Measurements from ENCODE around the gene THADA.

The THADA gene

DNA sequence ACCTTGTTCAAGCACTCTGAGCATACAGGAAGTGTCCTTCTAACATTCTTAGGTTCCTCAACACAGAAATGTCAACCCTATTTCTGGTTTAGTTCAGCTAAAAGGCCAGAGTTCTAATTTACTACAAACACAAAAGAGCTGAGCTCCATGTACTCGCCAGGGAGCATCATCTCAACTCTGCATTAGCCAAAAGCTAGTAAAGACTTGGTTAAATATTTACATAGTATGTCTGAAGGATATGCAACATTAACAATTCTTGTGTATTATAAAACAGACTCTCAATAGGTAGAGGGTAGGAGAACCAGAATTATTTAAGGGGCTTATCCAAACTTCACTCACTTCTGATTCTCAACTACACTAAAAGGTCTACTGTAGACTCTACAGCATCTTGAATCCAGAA, 154.6 kb downstream of the THADA start:
- H3K27ac ChIP-seq (ENCODE audit: low read depth, low read length): no peak overlapping the region
- no peaks in the 10 kb centered on the region for H4K20me1 ChIP-seq (ENCODE audit: low read depth, low read length)
- no peaks in the 10 kb centered on the region for H3K9me3 ChIP-seq (ENCODE audit: insufficient read depth, low read length)
- H3K36me3 ChIP-seq (ENCODE audit: low read length): no peaks in the 10 kb centered on the region
- H3K4me2 ChIP-seq (ENCODE audit: low read depth, low read length, poor library complexity, severe bottlenecking): no peak overlapping the region
- H3K27me3 ChIP-seq (ENCODE audit: low read length): no peaks in the 10 kb centered on the region
- no peak overlapping the region for H2AFZ ChIP-seq (ENCODE audit: low read depth, low read length, severe bottlenecking)
- no peak for TF ChIP-seq EZH2phosphoT487 (conservative IDR thresholded peaks at IDR 0.05; ENCODE audit: low read length)
- TF ChIP-seq, protein P1, sequence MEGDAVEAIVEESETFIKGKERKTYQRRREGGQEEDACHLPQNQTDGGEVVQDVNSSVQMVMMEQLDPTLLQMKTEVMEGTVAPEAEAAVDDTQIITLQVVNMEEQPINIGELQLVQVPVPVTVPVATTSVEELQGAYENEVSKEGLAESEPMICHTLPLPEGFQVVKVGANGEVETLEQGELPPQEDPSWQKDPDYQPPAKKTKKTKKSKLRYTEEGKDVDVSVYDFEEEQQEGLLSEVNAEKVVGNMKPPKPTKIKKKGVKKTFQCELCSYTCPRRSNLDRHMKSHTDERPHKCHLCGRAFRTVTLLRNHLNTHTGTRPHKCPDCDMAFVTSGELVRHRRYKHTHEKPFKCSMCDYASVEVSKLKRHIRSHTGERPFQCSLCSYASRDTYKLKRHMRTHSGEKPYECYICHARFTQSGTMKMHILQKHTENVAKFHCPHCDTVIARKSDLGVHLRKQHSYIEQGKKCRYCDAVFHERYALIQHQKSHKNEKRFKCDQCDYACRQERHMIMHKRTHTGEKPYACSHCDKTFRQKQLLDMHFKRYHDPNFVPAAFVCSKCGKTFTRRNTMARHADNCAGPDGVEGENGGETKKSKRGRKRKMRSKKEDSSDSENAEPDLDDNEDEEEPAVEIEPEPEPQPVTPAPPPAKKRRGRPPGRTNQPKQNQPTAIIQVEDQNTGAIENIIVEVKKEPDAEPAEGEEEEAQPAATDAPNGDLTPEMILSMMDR (IDR thresholded peaks at IDR 0.05; ENCODE audit: insufficient read depth, low read length, poor library complexity, severe bottlenecking): no peak
- H3K9ac ChIP-seq (ENCODE audit: low read length): no peak overlapping the region
- no peaks in the 10 kb centered on the region for H3K9me2 ChIP-seq (replicated peaks; ENCODE audit: insufficient read depth, low read length)
- H3K79me2 ChIP-seq (ENCODE audit: insufficient read depth, low read length): no peaks in the 10 kb centered on the region
- no peak overlapping the region for H3K4me3 ChIP-seq (ENCODE audit: insufficient read depth, low read length, poor library complexity, severe bottlenecking)
- no peaks in the 10 kb centered on the region for H3F3A ChIP-seq (ENCODE audit: insufficient read depth)

DNA sequence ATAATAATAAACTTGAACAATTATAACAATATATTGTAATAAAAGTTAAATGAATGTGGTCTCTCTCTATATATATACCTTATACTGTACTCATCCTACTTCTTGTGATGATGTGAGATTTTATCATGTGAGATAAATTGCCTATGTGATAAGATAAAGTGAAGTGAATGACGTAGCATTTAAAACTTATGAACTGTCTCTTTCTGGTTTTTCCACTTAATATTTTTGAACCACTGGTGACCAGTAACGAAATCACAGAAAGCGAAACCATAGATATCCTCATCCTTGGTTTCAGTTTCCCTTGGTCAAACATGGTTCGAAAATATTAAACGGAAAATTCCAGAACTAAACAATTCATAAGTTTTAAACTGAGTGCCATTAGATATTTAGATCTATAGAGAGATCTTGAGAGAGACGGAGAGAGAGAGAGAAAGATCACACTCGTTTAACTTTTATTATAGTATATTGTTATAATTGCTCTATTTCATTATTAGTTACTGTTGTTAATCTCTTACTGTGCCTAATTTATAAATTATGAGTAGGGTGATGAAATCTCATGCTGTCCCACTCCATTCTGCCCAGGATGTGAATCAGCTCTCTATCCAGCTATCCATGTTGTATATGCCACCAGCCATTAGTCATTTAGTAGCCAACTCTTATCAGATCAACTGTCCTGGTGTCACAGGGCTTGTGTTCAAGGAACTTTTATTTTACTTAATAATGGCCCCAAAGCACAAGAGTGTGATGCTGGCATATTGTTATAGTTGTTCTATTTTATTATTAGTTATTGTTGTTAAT, 156.8 kb downstream of the THADA start:
- Histone ChIP-seq H3K79me2 (ENCODE audit: insufficient read depth, low read length) (no peaks in the 10 kb centered on the region), H3K9ac (ENCODE audit: low read length) (no peak overlapping the region), H3K27me3 (ENCODE audit: low read length) (no peaks in the 10 kb centered on the region), H2AFZ (ENCODE audit: low read depth, low read length, severe bottlenecking) (no peak overlapping the region), H3K27ac (ENCODE audit: low read depth, low read length) (no peak overlapping the region), H3K9me2 (replicated peaks; ENCODE audit: insufficient read depth, low read length) (no peaks in the 10 kb centered on the region), H3K4me3 (ENCODE audit: insufficient read depth, low read length, poor library complexity, severe bottlenecking) (no peak overlapping the region), H4K20me1 (ENCODE audit: low read depth, low read length) (no peaks in the 10 kb centered on the region), H3K36me3 (ENCODE audit: low read length) (no peaks in the 10 kb centered on the region), H3K9me3 (ENCODE audit: insufficient read depth, low read length) (no peaks in the 10 kb centered on the region), H3F3A (ENCODE audit: insufficient read depth) (no peaks in the 10 kb centered on the region), H3K4me2 (ENCODE audit: low read depth, low read length, poor library complexity, severe bottlenecking) (no peak overlapping the region)
- TF ChIP-seq, protein P1 (IDR thresholded peaks at IDR 0.05; ENCODE audit: insufficient read depth, low read length, poor library complexity, severe bottlenecking): no peak
- no peak for TF ChIP-seq EZH2phosphoT487 (conservative IDR thresholded peaks at IDR 0.05; ENCODE audit: low read length)

DNA sequence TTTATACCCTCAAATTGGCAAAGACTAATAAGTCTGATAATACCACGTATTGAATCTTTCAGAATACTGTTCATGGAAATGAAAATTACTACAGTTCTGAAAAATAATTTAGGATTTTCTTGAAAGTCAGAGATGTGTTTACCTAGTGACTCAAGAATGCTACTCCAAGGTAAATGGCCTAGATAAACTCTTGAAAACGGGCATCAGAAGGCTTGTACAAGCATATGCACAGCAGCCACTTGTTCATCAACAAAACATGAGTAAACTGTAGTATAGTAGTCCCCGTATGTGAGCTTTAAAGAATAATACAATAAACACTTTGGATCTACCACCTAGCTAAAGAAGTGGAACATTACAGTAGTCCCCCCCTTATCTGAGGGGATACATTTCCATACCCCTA, 157.5 kb downstream of the THADA start:
- H3K4me3 ChIP-seq (ENCODE audit: insufficient read depth, low read length, poor library complexity, severe bottlenecking): no peak overlapping the region
- no peak for TF ChIP-seq EZH2phosphoT487 (conservative IDR thresholded peaks at IDR 0.05; ENCODE audit: low read length)
- TF ChIP-seq, protein P1 (IDR thresholded peaks at IDR 0.05; ENCODE audit: insufficient read depth, low read length, poor library complexity, severe bottlenecking): no peak
- H3F3A ChIP-seq (ENCODE audit: insufficient read depth): no peaks in the 10 kb centered on the region
- no peak overlapping the region for H3K4me2 ChIP-seq (ENCODE audit: low read depth, low read length, poor library complexity, severe bottlenecking)
- H3K9me3 ChIP-seq (ENCODE audit: insufficient read depth, low read length): no peaks in the 10 kb centered on the region
- H4K20me1 ChIP-seq (ENCODE audit: low read depth, low read length): no peaks in the 10 kb centered on the region
- H2AFZ ChIP-seq (ENCODE audit: low read depth, low read length, severe bottlenecking): no peak overlapping the region
- no peak overlapping the region for H3K9ac ChIP-seq (ENCODE audit: low read length)
- H3K9me2 ChIP-seq (replicated peaks; ENCODE audit: insufficient read depth, low read length): no peaks in the 10 kb centered on the region
- no peaks in the 10 kb centered on the region for H3K36me3 ChIP-seq (ENCODE audit: low read length)
- H3K27me3 ChIP-seq (ENCODE audit: low read length): no peaks in the 10 kb centered on the region
- no peaks in the 10 kb centered on the region for H3K79me2 ChIP-seq (ENCODE audit: insufficient read depth, low read length)
- no peak overlapping the region for H3K27ac ChIP-seq (ENCODE audit: low read depth, low read length)
